Measurements from ENCODE around the gene CASP14.

DNA sequence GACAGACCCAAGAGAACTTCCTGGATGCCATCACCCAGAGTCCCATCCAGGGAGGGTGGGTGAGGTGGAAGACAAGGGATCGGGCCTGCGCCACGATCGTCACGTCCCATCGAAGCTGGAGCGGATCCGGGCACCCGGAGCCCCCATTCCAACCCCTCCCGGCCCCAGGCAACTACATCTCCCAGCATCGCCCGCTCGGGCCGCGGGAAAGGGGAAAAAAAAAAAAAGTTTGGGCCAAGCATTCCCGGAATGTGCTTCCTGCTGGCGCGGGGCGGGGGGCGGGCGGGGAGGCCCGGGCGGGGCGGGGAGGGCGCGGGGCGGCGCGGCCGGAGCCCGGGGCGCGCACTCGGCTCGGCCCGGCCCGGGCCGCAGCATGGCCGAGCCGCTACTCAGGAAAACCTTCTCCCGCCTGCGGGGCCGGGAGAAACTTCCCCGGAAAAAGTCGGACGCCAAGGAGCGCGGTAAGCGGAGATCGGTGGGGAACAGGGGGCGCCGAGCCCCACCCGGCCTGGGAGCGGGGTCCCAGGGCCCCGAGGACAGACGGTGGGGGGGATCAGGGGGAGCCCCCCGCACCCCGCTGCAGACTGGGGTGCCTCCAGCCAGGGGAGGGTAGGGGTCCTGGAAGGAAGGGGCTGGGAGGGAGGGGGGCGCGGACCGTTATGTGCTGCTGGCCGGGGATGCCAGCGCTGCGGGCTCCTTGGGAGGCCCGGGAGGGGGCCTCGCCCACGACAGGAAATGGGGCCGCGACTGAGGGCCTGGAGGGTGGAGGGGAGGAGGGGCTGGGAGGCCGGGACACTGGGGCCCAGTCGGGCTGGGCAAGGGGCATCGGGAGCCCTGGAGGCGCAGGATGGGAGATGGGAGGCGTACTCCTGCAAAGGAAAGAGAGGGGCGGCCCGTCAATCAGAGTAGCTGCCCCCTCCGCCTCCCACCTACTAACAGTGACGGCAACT lies 58.1 kb downstream of the CASP14 start, which contains the start of gene SYDE1:
- TF ChIP-seq GATA2 (IDR thresholded peaks at IDR 0.05; ENCODE audit: low read depth, low read length): no peak
- no peak for TF ChIP-seq GATA3 (IDR thresholded peaks at IDR 0.05; ENCODE audit: low read depth, low read length)

All from SH-SY5Y (cell line).